PC-9 (cell line): ENCODE results near the gene CHST1. TPM values are rescaled to one million over a fixed set of nuclear protein-coding genes. Genes with fewer than 3 reads are reported as not detected.

Experiments used
- BruUV-seq: library from RNA; stranded (reverse); fragments of 400-500 nt; replicated peaks from 2 replicates; lab custom pipeline; 2021; lab: Mats Ljungman, UMichigan
- CTCF ChIA-PET: fragments of 300-600 bp; sonication (Branson Sonifier 250); formaldehyde crosslinking; loops from one replicate; lab custom pipeline; 2022; ENCODE audit warnings: antibody characterized with exemption; lab: Charles Lee
- POLR2A ChIA-PET: fragments of 300-600 bp; sonication (Branson Sonifier 250); formaldehyde crosslinking; loops from one replicate; lab custom pipeline; 2022; ENCODE audit warnings: antibody characterized with exemption; ENCODE audit not compliant: unreplicated experiment; lab: Charles Lee
- DNase-seq, 2 experiments: peaks; one replicate each; pipeline versions ENCODE4 v3.0.0 to v3.0.0-alpha.2; 2015 to 2022; ENCODE audit warnings: mixed read lengths in 1 of 2
- H2AFZ ChIP-seq: fragments of 200-600 bp; sonication (generic); 2 replicates; pipeline ENCODE4 v1.8.1; 2017; ENCODE audit warnings: antibody characterized with exemption
- H3F3A ChIP-seq: fragments of 200-600 bp; sonication (generic); 2 replicates; pipeline ENCODE4 v1.8.1; 2017; ENCODE audit warnings: antibody characterized with exemption, mild to moderate bottlenecking, low read depth; ENCODE audit not compliant: insufficient read depth
- H3K27ac ChIP-seq: fragments of 200-600 bp; sonication (generic); 2 replicates; pipeline ENCODE4 v1.6.1; 2016; ENCODE audit warnings: mixed run types
- H3K27me3 ChIP-seq: fragments of 200-600 bp; sonication (generic); 2 replicates; pipeline ENCODE4 v1.6.1; 2016; ENCODE audit warnings: low read depth, mixed run types; ENCODE audit not compliant: insufficient read depth
- H3K36me3 ChIP-seq: fragments of 200-600 bp; sonication (generic); 2 replicates; pipeline ENCODE4 v1.6.1; 2016; ENCODE audit warnings: low read depth, mixed run types
- H3K4me1 ChIP-seq: fragments of 200-600 bp; sonication (generic); replicated peaks from 2 replicates; pipeline ENCODE4 v1.6.1; 2016; ENCODE audit warnings: mixed run types; ENCODE audit not compliant: insufficient read depth
- H3K4me2 ChIP-seq: fragments of 200-600 bp; sonication (generic); 2 replicates; pipeline ENCODE4 v1.6.1; 2017; ENCODE audit warnings: mixed run types
- H3K4me3 ChIP-seq: fragments of 200-600 bp; sonication (generic); 2 replicates; pipeline ENCODE4 v1.6.1; 2016; ENCODE audit warnings: mixed run types
- H3K79me2 ChIP-seq: fragments of 200-600 bp; sonication (generic); 2 replicates; pipeline ENCODE4 v1.6.1; 2017; ENCODE audit warnings: low read depth, mixed run types
- H3K9me2 ChIP-seq: fragments of 200-600 bp; sonication (generic); 2 replicates; pipeline ENCODE4 v1.8.1; 2017; ENCODE audit warnings: mild to moderate bottlenecking; ENCODE audit not compliant: insufficient read depth
- H3K9me3 ChIP-seq: fragments of 200-600 bp; sonication (generic); 2 replicates; pipeline ENCODE4 v1.8.1; 2016; ENCODE audit warnings: low read depth; ENCODE audit not compliant: insufficient read depth
- H4K20me1 ChIP-seq: fragments of 200-600 bp; sonication (generic); 2 replicates; pipeline ENCODE4 v1.8.1; 2017; ENCODE audit not compliant: insufficient read depth
- EZH2 ChIP-seq: fragments of 200-600 bp; sonication (generic); IDR thresholded peaks from 2 replicates; pipeline ENCODE4 v1.8.0; 2017; ENCODE audit warnings: antibody characterized with exemption, low read depth
- intact Hi-C: fragments of 100-400 bp; cut with micrococcal nuclease; formaldehyde crosslinking; loops from one replicate; pipeline ENCODE4 v1.10.0; 2022; ENCODE audit not compliant: unreplicated experiment
- total RNA-seq: library from RNA; stranded (reverse); gene quantifications from 2 replicates; pipeline ENCODE4 v1.2.3, GENCODE V29; 2021
- TF ChIP-seq, protein P1 (sequence below): fragments of 200-600 bp; sonication (generic); conservative IDR thresholded peaks from 2 replicates; pipeline ENCODE4 v1.6.1; 2017; ENCODE audit warnings: mixed run types, antibody characterized with exemption, mild to moderate bottlenecking, moderate library complexity

The CHST1 gene
- total RNA-seq, 1 experiment from 2014 or later, result not detected

DNA sequence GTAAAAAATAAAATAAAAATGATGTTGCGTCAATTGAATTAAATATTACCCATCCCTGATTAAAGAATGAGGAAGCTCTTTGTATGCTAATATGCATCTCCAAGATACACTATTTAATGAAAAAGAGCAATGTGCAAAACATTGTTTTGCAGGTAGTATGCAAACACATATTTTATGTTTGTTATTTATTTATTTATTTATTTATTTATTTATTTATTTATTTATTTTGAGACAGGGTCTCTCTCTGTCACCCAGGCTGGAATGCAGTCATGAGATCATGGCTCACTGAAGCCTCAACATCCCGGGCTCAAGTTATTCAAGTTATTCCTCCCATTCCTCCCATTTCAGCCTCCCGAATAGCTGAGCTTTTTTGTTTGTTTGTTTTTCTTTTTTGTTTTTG, 7.2 kb upstream of the CHST1 start:
- no peak overlapping the region for H3K4me3 ChIP-seq
- H2AFZ ChIP-seq, result no peak overlapping the region
- H3K4me1 ChIP-seq, result no peaks in the 10 kb centered on the region
- no peaks in the 10 kb centered on the region for H3K9me2 ChIP-seq
- H3K36me3 ChIP-seq, result no peaks in the 10 kb centered on the region
- ChIA-PET POLR2A (no interaction called here), CTCF (no interaction called here)
- no peaks in the 10 kb centered on the region for H3K79me2 ChIP-seq
- intact Hi-C loops, result no loop called here
- no TSS peak for BruUV-seq
- no peaks in the 10 kb centered on the region for H3K9me3 ChIP-seq
- TF ChIP-seq, protein P1, sequence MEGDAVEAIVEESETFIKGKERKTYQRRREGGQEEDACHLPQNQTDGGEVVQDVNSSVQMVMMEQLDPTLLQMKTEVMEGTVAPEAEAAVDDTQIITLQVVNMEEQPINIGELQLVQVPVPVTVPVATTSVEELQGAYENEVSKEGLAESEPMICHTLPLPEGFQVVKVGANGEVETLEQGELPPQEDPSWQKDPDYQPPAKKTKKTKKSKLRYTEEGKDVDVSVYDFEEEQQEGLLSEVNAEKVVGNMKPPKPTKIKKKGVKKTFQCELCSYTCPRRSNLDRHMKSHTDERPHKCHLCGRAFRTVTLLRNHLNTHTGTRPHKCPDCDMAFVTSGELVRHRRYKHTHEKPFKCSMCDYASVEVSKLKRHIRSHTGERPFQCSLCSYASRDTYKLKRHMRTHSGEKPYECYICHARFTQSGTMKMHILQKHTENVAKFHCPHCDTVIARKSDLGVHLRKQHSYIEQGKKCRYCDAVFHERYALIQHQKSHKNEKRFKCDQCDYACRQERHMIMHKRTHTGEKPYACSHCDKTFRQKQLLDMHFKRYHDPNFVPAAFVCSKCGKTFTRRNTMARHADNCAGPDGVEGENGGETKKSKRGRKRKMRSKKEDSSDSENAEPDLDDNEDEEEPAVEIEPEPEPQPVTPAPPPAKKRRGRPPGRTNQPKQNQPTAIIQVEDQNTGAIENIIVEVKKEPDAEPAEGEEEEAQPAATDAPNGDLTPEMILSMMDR, result no peak
- no peak for TF ChIP-seq EZH2
- no peak overlapping the region for H3K4me2 ChIP-seq
- H3K27ac ChIP-seq, result no peak overlapping the region
- DNase-seq, result no peak
- H3F3A ChIP-seq, result no peaks in the 10 kb centered on the region
- H3K27me3 ChIP-seq, result peaks cover 74% of the 10 kb centered on the region
- no peaks in the 10 kb centered on the region for H4K20me1 ChIP-seq

DNA sequence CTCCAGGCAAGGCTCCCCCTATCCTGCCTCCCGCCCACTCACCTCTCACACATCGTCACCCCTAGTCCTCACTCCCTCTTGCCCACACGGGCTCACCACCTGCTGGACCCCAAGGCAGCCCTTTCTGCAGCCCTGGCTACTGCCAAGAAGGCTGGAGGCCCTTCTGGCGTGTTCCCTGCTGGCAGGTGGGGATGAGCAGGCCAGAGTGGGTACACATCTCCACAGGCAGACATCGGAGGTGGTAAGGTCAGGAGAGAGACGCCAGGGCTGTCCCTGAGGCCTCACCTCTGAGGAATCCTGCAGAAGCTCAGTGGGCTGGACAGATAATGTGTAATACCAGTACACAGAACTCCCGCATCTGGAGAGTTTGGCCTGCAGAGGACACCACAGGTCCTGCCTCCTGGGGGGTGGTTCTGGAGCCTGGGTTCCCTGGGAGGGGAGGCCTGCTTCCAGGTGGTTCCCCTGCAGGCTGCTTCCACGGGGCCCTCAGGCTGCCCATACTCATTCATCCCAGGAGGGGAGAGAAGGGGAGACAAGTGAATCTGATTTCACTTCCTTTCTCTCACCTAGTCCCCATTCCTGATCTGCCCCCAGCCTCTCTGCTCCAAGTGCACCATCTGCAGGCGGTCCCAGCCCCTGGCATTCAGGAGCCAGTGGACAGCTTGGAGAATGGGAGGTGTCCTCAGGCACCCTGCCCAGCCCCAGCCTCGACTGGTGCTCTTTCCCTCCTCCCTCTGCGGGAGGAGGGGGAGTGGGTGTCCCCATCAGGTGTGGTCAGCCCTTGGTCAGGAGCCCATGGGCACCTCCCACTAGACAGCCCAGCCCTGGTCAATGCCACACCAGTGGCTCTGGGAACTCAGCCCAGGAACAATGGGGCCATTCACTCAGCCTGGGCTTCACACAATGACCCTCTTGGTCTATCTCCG, 6.1 kb upstream of the CHST1 start:
- no peak for TF ChIP-seq EZH2
- no peak overlapping the region for H3K4me3 ChIP-seq
- no peaks in the 10 kb centered on the region for H4K20me1 ChIP-seq
- no peaks in the 10 kb centered on the region for H3K9me2 ChIP-seq
- H3K36me3 ChIP-seq, result no peaks in the 10 kb centered on the region
- no peak overlapping the region for H2AFZ ChIP-seq
- no peaks in the 10 kb centered on the region for H3K9me3 ChIP-seq
- ChIA-PET CTCF (no interaction called here), POLR2A (no interaction called here)
- peaks cover 76% of the 10 kb centered on the region for H3K27me3 ChIP-seq
- H3K4me1 ChIP-seq, result no peaks in the 10 kb centered on the region
- H3K4me2 ChIP-seq, result no peak overlapping the region
- no TSS peak for BruUV-seq
- no peak overlapping the region for H3K27ac ChIP-seq
- H3K79me2 ChIP-seq, result no peaks in the 10 kb centered on the region
- no peaks in the 10 kb centered on the region for H3F3A ChIP-seq
- DNase-seq, result no peak
- intact Hi-C loops, result no loop called here

- ChIA-PET POLR2A (no interaction called here), CTCF (no interaction called here)
- peaks cover 76% of the 10 kb centered on the region for H3K27me3 ChIP-seq
These were observed 5.1 kb upstream of the CHST1 start for GRCh38 chr11:45670386-45671135.

More at GRCh38 chr11:45670386-45671135, 5.1 kb upstream of the CHST1 start:
- Histone ChIP-seq H3K79me2 (no peaks in the 10 kb centered on the region), H3K4me2 (no peak overlapping the region), H3K27ac (no peak overlapping the region), H3K36me3 (no peaks in the 10 kb centered on the region), H2AFZ (no peak overlapping the region), H3K9me2 (no peaks in the 10 kb centered on the region), H3K9me3 (no peaks in the 10 kb centered on the region), H3K4me1 (no peaks in the 10 kb centered on the region), H3K4me3 (no peak overlapping the region), H4K20me1 (no peaks in the 10 kb centered on the region), H3F3A (no peaks in the 10 kb centered on the region)
- no peak for DNase-seq
- BruUV-seq, result no TSS peak
- TF ChIP-seq EZH2, result no peak
- TF ChIP-seq, protein P1, result no peak
- intact Hi-C loops, result no loop called here
